Effector memory CD8-positive, alpha-beta T cell (primary cell): ENCODE results near the gene MILR1.
A peak's percentile ranks its signal among the peaks of the same experiment; 100 is the strongest.
"Not testable (repeated sequence)": the region's sequence is repeated elsewhere in the genome, so short reads cannot be mapped to it uniquely, and the experiment has no call there.

Experiments used
- ATAC-seq: fragments of 150-1000 bp; cut with Tn5 transposase; replicated peaks from 2 replicates; pipeline ENCODE4 v1.10.0; 2021; ENCODE audit warnings: mild to moderate bottlenecking, moderate library complexity
- DNase-seq, 3 experiments: peaks; one replicate each; pipeline ENCODE4 v3.0.0; 2021
- H3K27ac Mint-ChIP-seq, 2 donors: one replicate each; pipeline ENCODE4 v1.8.0; 2022; ENCODE audit warnings: mild to moderate bottlenecking in 2 of 2, mixed read lengths in 2 of 2, moderate library complexity in 2 of 2
- H3K27me3 Mint-ChIP-seq, 2 donors: one replicate each; pipeline ENCODE4 v1.8.0; 2022; ENCODE audit warnings: mixed read lengths in 2 of 2
- H3K36me3 Mint-ChIP-seq: one replicate; pipeline ENCODE4 v1.8.0; 2022; ENCODE audit warnings: mild to moderate bottlenecking, moderate library complexity, mixed read lengths; ENCODE audit not compliant: insufficient read depth
- H3K4me1 Mint-ChIP-seq, 2 donors: one replicate each; pipeline ENCODE4 v1.8.0; 2022; ENCODE audit warnings: low read depth in 2 of 2, mixed read lengths in 2 of 2
- H3K4me3 Mint-ChIP-seq, 2 donors: one replicate each; pipeline ENCODE4 v1.8.0; 2022; ENCODE audit warnings: mild to moderate bottlenecking in 2 of 2, mixed read lengths in 2 of 2, moderate library complexity in 2 of 2
- H3K9me3 Mint-ChIP-seq, 2 donors: one replicate each; pipeline ENCODE4 v1.8.0; 2022; ENCODE audit warnings: mixed read lengths in 2 of 2

The MILR1 gene

GRCh38 chr17:64439956-64440355 is 9.0 kb upstream of the MILR1 start:
- Mint-ChIP-seq H3K4me3 (no peak overlapping the region), H3K36me3 (no peaks in the 10 kb centered on the region), H3K4me1 (peaks cover 8% of the 10 kb centered on the region in 2 donors), H3K27me3 (no peaks in the 10 kb centered on the region), H3K27ac (no peak overlapping the region), H3K9me3 (peaks cover 8% of the 10 kb centered on the region in 2 donors)
- DNase-seq (no peak), ATAC-seq (no peak)

- DNase-seq (no peak), ATAC-seq (peak; percentile 80)
- Mint-ChIP-seq H3K27me3 (no peaks in the 10 kb centered on the region), H3K9me3 (peaks cover 8% of the 10 kb centered on the region in 2 donors), H3K4me3 (peak overlapping the region; percentile 42 to 74), H3K36me3 (no peaks in the 10 kb centered on the region), H3K27ac (peak overlapping the region in 1 of 2 donors; percentile 87), H3K4me1 (peaks cover 8% of the 10 kb centered on the region in 2 donors)
Measured at GRCh38 chr17:64441772-64442540, 7.0 kb upstream of the MILR1 start.

GRCh38 chr17:64442541-64442971 is 6.4 kb upstream of the MILR1 start:
- peaks cover 8% of the 10 kb centered on the region in 2 donors for H3K4me1 Mint-ChIP-seq
- H3K27ac Mint-ChIP-seq, result peak overlapping the region in 1 of 2 donors; percentile 87
- peak overlapping the region; percentile 42 to 74 for H3K4me3 Mint-ChIP-seq
- ATAC-seq, result peak; percentile 49
- H3K27me3 Mint-ChIP-seq, result no peaks in the 10 kb centered on the region
- peaks cover 8% of the 10 kb centered on the region in 2 donors for H3K9me3 Mint-ChIP-seq
- H3K36me3 Mint-ChIP-seq, result no peaks in the 10 kb centered on the region
- DNase-seq, result no peak

GRCh38 chr17:64443086-64443760 is 5.7 kb upstream of the MILR1 start:
- peaks cover 8% of the 10 kb centered on the region in 2 donors for H3K4me1 Mint-ChIP-seq
- no peak for ATAC-seq
- H3K27me3 Mint-ChIP-seq, result no peaks in the 10 kb centered on the region
- peaks cover 6 to 8% of the 10 kb centered on the region in 2 donors for H3K9me3 Mint-ChIP-seq
- H3K4me3 Mint-ChIP-seq, result no peak overlapping the region
- no peak for DNase-seq
- no peaks in the 10 kb centered on the region for H3K36me3 Mint-ChIP-seq
- H3K27ac Mint-ChIP-seq, result peak overlapping the region in 1 of 2 donors; percentile 87

- Mint-ChIP-seq H3K4me1 (peaks cover 2 to 6% of the 10 kb centered on the region in 2 donors), H3K4me3 (no peak overlapping the region), H3K27ac (no peak overlapping the region), H3K36me3 (peaks cover 4% of the 10 kb centered on the region), H3K27me3 (no peaks in the 10 kb centered on the region), H3K9me3 (no peaks in the 10 kb centered on the region)
- DNase-seq, result no peak
- no peak for ATAC-seq
Measured at GRCh38 chr17:64447526-64447925, 1.4 kb upstream of the MILR1 start.

GRCh38 chr17:64449545-64449944 is 630 bp downstream of the MILR1 start:
- Mint-ChIP-seq H3K4me3 (no peak overlapping the region), H3K27ac (no peak overlapping the region), H3K9me3 (no peaks in the 10 kb centered on the region), H3K36me3 (peaks cover 4% of the 10 kb centered on the region), H3K4me1 (peaks cover 0 to 4% of the 10 kb centered on the region in 2 donors), H3K27me3 (no peaks in the 10 kb centered on the region)
- no peak for ATAC-seq
- DNase-seq, result no peak

GRCh38 chr17:64455993-64456885 is 7.3 kb downstream of the MILR1 start:
- Mint-ChIP-seq H3K36me3 (no peaks in the 10 kb centered on the region), H3K27ac (peak overlapping the region; percentile 53 to 91), H3K27me3 (peaks cover 0 to under 1% of the 10 kb centered on the region in 2 donors), H3K4me3 (peak overlapping the region in 1 of 2 donors; percentile 17), H3K9me3 (no peaks in the 10 kb centered on the region), H3K4me1 (peaks cover 2 to 7% of the 10 kb centered on the region in 2 donors)
- DNase-seq, result no peak
- peak; percentile 52 for ATAC-seq

- DNase-seq (no peak), ATAC-seq (no peak)
- Mint-ChIP-seq H3K4me1 (peaks cover 2 to 7% of the 10 kb centered on the region in 2 donors), H3K4me3 (no peak overlapping the region), H3K27ac (peak overlapping the region; percentile 41 to 53), H3K27me3 (peaks cover 0 to 9% of the 10 kb centered on the region in 2 donors), H3K36me3 (no peaks in the 10 kb centered on the region), H3K9me3 (no peaks in the 10 kb centered on the region)
Measured at GRCh38 chr17:64457156-64457555, 8.2 kb downstream of the MILR1 start.

- Mint-ChIP-seq H3K4me3 (no peak overlapping the region), H3K4me1 (peaks cover 2 to 7% of the 10 kb centered on the region in 2 donors)
- ATAC-seq, result no peak
Measured at GRCh38 chr17:64458756-64459155, 9.8 kb downstream of the MILR1 start.

GRCh38 chr17:64459284-64459747 is 10.4 kb downstream of the MILR1 start:
- Mint-ChIP-seq H3K27me3 (peaks cover 0 to 9% of the 10 kb centered on the region in 2 donors), H3K36me3 (no peaks in the 10 kb centered on the region), H3K4me3 (no peak overlapping the region), H3K27ac (peak overlapping the region in 1 of 2 donors; percentile 51), H3K4me1 (peaks cover 2 to 7% of the 10 kb centered on the region in 2 donors), H3K9me3 (no peaks in the 10 kb centered on the region)
- ATAC-seq (no peak), DNase-seq (no peak)

More at GRCh38 chr17:64458756-64459155, 9.8 kb downstream of the MILR1 start:
- Mint-ChIP-seq H3K27me3 (peaks cover 0 to 9% of the 10 kb centered on the region in 2 donors), H3K9me3 (no peaks in the 10 kb centered on the region), H3K36me3 (no peaks in the 10 kb centered on the region), H3K27ac (peak overlapping the region; percentile 51 to 84)
- no peak for DNase-seq

- not testable (repeated sequence) for ATAC-seq, H3K4me1 Mint-ChIP-seq
Measured at GRCh38 chr17:64459818-64460217, 10.9 kb downstream of the MILR1 start.

GRCh38 chr17:64460955-64461354 is 12.0 kb downstream of the MILR1 start:
- DNase-seq, result no peak
- H3K4me1 Mint-ChIP-seq, result peaks cover 2 to 7% of the 10 kb centered on the region in 2 donors
- peaks cover 9 to 15% of the 10 kb centered on the region in 2 donors for H3K27me3 Mint-ChIP-seq
- H3K9me3 Mint-ChIP-seq, result no peaks in the 10 kb centered on the region
- ATAC-seq, result no peak
- no peak overlapping the region for H3K27ac Mint-ChIP-seq
- H3K36me3 Mint-ChIP-seq, result no peaks in the 10 kb centered on the region
- no peak overlapping the region for H3K4me3 Mint-ChIP-seq

More at GRCh38 chr17:64459818-64460217, 10.9 kb downstream of the MILR1 start:
- H3K27ac Mint-ChIP-seq, H3K27me3 Mint-ChIP-seq, H3K4me3 Mint-ChIP-seq, H3K9me3 Mint-ChIP-seq, H3K36me3 Mint-ChIP-seq, DNase-seq: not testable (repeated sequence)

GRCh38 chr17:64461788-64462187 is 12.9 kb downstream of the MILR1 start:
- no peak for DNase-seq
- H3K36me3 Mint-ChIP-seq, result no peaks in the 10 kb centered on the region
- H3K27me3 Mint-ChIP-seq, result peaks cover 17 to 19% of the 10 kb centered on the region in 2 donors
- H3K27ac Mint-ChIP-seq, result no peak overlapping the region
- no peaks in the 10 kb centered on the region for H3K9me3 Mint-ChIP-seq
- peaks cover 0 to 3% of the 10 kb centered on the region in 2 donors for H3K4me1 Mint-ChIP-seq
- H3K4me3 Mint-ChIP-seq, result no peak overlapping the region
- no peak for ATAC-seq
